Ecto neural progenitor cell (in vitro differentiated cells): Measurements from ENCODE around the gene ZNF618.

Experiments used
- DNase-seq: peaks from one replicate; pipeline ENCODE4 v3.0.0-alpha.2; 2018; ENCODE audit warnings: low spot score

Gene ZNF618

DNA sequence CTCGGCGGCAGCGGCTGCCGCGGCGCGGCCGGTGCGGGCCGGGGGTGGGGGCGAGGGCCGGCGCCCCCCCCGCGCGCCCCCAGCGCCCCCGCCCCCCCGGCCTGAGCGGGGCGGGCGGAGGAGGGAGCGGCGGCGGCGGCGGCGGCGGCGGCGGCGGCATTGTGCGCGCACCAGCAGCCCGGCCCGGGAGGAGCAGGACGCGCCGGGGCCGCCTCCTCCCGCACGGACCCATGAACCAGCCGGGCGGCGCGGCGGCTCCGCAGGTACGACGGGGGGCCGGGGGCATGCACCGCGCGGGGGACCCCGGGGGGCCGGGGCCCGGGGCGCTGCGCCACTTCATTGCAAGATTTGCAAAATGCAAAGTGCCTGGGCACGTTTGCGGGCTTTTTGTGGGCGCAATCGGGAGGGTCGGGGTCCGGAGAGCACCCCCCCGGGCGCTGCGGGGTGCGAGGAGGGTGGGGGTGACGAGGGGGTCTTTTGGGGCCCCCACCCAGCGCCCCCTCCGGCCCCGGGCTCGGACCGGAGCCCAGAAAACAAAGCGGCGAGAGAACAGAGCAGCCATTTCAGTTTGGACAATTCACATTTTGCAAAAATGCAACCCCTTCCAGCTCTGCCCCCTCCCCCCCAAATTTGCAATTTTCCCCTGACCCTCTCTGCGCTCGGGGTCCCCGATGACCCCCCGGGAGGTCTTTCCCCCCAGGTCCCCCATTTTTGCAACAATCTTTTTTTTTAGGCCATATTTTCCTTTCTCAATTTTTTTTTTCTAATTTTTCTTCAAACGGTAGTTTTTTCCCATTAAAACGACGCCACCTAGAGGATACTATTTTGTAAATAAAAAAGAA, at the start of gene ZNF618:
TSS of gene ZNF618 (plus strand) at position 159 of the 842 bp plus-strand sequence. CDS start at position 231, 72 bp downstream.
- DNase-seq = peak; percentile 67

DNA sequence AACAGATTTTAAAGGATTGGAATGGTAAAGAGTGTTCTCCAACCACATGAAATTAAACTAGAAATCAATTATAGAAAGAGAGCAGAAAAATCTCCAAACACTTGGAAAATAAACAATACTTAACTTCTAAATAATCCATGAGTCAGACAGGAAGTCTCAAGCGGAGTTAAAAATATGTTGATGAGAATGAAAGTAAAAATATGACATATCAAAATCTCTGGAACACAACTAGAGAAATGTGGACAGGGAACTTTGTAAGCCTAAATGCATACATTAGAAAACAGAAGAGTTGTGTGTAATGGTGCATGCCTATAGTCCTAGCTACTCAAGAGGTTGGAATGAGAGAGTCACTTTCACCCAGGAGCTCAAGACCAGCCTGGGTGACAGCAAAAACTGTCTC, 47.9 kb upstream of the ZNF618 start:
- no peak for DNase-seq

GRCh38 chr9:113837334-113837733, 38.8 kb upstream of the ZNF618 start:
- no peak for DNase-seq

GRCh38 chr9:113842086-113842485, 34.0 kb upstream of the ZNF618 start:
- no peak for DNase-seq

- DNase-seq = no peak
Measured at GRCh38 chr9:113844466-113844865, 31.6 kb upstream of the ZNF618 start.

DNA sequence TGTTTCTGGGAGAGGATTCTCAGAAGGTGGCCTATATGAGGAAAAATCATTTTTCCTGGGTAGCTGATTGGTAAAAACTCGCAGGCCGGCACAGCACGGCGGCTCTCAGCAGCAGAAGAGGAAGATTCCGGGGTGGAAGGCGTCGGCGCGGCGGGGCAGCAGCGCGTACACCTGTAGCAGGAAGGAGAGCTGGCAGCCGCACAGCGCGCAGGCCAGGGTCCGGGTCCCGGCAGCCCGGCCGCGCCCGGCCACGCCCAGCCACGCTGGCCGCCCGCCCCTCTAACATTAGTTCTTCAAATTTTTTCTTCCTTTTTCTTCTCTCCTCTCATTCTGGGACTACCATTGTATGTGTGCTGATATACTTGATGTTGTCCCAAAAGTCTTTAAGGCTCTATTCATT, 24.8 kb upstream of the ZNF618 start:
- no peak for DNase-seq

DNA sequence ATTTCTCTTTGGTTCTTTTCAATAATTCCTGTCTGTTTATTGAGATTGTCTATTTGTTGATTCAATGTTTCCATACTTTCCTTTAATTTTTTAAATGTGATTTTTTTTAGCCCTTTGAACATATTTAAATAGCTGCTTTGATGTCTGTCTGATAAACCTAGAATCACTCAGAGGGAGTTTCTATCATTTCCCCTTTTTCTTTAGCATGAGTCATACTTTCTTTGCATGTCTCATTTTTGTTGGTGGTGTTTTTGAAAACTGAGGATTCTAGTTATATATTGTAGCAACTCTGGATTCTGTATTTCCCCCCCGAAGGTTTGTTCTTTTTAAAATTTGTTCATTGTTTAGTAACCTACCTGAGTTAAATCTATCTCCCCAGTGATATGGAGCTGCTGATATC, 24.2 kb upstream of the ZNF618 start:
- DNase-seq = no peak

GRCh38 chr9:113853333-113853732, 22.8 kb upstream of the ZNF618 start:
- DNase-seq = no peak

GRCh38 chr9:113854310-113854709, 21.8 kb upstream of the ZNF618 start:
- DNase-seq = no peak

DNA sequence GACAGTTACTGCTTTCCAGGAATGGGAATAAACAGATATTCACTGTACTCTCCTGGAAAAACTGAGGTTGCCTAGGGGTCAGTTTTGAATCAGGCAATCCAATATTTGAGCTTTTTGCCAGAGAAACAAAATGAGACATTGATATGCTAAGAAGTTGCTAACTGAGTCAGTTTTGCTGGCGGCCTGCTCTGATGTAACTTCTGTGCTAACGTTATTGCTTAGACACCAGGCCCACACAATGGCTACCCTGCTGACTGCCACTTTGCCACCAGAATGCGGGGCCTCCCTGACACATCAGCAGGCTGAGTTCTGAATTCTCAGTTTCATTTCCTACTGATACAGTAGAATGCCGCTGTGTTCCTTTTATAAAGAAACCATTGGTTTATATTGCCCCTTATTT, 18.2 kb upstream of the ZNF618 start:
- DNase-seq = no peak

DNA sequence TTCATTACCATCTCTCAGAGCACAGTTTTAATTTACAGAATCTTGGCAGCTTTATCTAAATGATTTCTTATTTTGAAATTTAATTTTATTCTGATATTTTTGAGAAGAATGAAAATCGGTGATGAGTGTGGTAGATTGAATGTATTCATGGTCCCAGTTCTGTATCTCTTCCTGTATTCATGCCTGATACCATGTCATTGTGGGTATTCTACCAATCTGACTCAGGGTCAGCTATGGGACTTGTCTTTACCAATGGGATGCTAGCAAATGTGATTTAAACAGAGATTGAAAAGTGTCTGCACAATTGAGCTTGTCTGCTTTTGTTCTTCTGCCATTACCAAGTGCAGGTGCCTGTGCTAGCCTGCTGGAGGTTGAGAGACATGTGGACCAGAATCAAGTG, 17.8 kb upstream of the ZNF618 start:
- DNase-seq = no peak

- no peak for DNase-seq
Measured at GRCh38 chr9:113863345-113863744, 12.8 kb upstream of the ZNF618 start.

DNA sequence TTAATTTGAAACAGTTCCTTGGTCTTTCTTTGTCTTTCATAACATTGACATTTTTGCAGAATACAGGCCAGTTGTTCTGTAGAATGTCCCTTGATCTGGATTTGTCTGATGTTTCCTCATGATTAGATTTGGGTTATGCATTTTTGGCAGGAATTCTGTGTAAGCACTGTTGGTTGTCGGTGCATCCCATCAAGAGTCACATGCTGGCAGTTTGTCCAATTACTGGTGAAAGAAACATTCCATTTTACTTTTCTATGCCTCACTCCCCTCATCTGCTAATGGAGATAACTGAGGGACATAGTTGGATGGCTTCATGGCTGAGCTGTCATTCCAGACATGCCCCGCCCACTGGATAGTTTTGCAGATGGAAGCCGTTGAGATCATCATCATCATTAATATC, 7.6 kb upstream of the ZNF618 start:
- DNase-seq = no peak

- DNase-seq = no peak
Measured at GRCh38 chr9:113872485-113873143, 3.5 kb upstream of the ZNF618 start.

- DNase-seq = no peak
Measured at GRCh38 chr9:113873446-113873845, 2.7 kb upstream of the ZNF618 start.

DNA sequence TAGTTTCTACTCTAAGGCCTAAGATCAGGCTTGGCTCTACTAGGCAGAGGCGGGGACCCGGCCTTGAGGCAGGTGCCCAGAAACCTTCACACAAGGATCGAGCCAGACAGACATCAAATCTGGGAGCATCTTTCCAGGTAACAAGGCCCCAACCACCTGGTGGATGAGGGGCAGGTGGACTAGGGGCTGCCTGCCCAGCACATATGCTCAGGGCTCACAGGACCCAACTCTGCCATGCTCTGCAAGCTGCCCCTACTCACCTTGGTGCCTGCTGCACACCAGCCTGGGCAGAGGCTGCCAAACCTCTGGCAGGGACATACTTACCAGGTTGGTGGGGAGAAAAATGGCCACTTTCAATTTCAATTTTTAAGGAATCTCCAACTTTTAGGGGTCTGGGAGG, 2.2 kb upstream of the ZNF618 start:
- no peak for DNase-seq

DNA sequence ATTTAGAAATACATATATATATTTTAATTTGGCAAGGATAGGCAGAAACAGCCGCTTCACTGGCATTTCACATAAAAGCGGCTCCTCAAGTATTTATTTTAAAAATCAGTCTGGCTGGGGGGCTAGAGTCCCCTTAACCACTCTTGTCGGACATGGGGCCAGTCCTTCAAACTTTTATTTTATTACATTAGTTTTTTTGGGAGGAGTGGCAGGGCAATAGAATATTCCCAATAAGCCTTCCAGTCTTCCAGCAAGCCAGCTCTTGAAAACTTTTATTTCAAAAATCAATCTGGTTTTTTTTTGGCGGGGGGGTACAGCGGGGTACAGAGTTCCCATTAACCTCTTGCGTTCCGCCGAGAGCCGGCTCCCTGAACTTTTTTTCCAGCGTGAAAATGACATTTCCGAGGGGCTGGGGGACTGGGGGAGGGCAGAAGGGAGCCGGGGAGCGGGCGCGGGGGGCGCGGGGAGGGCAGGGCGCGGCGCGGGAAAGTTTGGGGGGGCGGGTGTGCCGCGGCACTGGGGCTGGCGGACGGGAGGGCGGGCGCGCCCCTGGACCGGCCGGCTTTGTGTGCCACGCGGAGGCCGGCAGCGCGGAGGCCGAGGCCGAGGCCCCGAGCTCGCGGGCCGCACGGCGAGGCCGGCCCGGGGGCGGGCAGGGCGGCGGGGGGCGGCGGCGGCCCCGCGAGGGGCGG, 504 bp upstream of the ZNF618 start:
- DNase-seq = peak; percentile 57

GRCh38 chr9:113876993-113877368, 872 bp downstream of the ZNF618 start:
- no peak for DNase-seq

DNA sequence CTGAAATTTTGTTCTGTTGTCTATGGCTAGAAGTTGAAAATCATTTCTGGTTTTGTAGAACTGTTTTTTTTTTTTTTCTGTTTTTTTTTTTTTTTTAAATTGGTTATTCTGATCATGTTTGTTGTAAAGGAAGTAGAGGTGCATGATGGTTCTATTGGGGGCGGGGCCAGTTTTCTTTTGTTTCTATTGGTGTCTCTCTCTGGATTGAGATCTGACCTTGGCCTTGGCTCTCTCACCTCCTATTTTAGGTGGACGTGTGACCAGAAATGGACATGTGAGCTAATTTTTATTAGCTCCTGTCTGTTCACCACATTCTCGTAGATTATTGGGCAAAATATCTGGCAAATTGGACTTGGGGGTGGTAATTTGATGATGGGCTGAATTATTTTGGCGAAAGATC, 3.2 kb downstream of the ZNF618 start:
- no peak for DNase-seq

DNA sequence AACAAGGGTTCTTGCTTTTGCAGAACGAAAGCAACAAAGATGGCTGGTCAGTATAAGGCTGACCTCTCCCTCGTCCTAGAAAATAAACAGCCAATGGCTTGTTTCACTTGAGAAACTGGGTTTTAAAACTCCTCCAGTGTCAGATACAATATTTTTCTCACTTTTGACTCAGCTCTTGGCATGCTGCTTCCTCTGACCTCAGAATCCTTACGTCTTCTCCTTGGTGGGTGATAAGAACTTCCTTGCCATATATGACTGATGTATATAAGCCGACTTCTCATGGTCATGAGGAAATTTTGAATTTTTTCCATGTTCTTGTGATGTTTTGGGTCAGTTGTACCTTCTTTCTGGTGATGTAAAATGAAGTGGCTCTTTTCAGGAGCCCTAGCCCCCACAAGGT, 3.8 kb downstream of the ZNF618 start:
- DNase-seq = no peak

DNA sequence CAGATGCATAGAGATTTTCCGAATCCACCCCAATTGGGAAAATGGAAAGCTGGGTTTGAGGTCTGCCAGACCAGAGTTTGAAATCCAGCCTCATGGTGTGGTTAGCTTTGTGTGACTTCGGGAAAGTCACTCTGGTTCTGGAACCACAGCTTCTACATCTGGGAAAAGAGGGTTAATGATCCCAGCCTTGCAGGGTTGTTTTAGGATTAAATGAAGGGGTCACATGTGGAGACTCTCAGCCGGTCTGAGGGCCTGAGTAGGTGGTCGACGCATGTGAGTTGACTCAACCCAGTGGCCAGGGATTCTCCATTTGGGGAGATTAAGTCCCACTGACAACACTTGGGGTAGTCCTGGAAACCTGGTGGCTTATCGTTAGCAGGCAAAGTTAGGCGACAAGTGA, 6.1 kb downstream of the ZNF618 start:
- DNase-seq = no peak

- DNase-seq = no peak
Measured at GRCh38 chr9:113882636-113883164, 6.6 kb downstream of the ZNF618 start.
